ENCODE results near the gene TPSAB1. TPM values are rescaled to one million over a fixed set of nuclear protein-coding genes. Genes with fewer than 3 reads are reported as not detected.

The TPSAB1 gene
- total RNA-seq, 1 experiment from 2014 or later, result 0.25 TPM

GRCh38 chr16:1262846-1263221, 22.3 kb downstream of the TPSAB1 start:
- no peak overlapping the region for H3K9ac ChIP-seq (ENCODE audit: low read length)
- ChIA-PET RAD21 (ENCODE audit: low non-redundant PET in 1 of 2, low total read pairs in 2 of 2, uncharacterized antibody in 2 of 2, unreplicated experiment in 2 of 2) (no interaction called here), CTCF (no interaction called here), POLR2A (no interaction called here)
- H3K27me3 ChIP-seq (ENCODE audit: insufficient read depth, low read length), result peaks cover 4% of the 10 kb centered on the region; the same call in 1 of the 2 replicates
- H3K36me3 ChIP-seq (ENCODE audit: control insufficient read depth in 1 of 2, insufficient read depth in 2 of 2, low read length in 2 of 2), result no peaks in the 10 kb centered on the region
- H3K9me2 ChIP-seq (ENCODE audit: insufficient read depth), result no peaks in the 10 kb centered on the region
- no peak for DNase-seq (ENCODE audit: low read depth, low spot score)
- H3K4me2 ChIP-seq (ENCODE audit: low read length), result no peak overlapping the region
- no peak overlapping the region for H3K27ac ChIP-seq (ENCODE audit: low read depth, low read length)
- BruUV-seq (replicated peaks), result no TSS peak
- no peak overlapping the region for H3K4me3 ChIP-seq (replicated peaks in 1 of 2; ENCODE audit: low read depth in 1 of 2, low read length in 2 of 2)
- H3K79me2 ChIP-seq (ENCODE audit: insufficient read depth, low read length), result no peaks in the 10 kb centered on the region
- H3K4me1 ChIP-seq (ENCODE audit: control insufficient read depth in 1 of 2, insufficient read depth in 2 of 2, low read length in 2 of 2), result peaks cover 4 to 13% of the 10 kb centered on the region in 2 experiments; a peak in 3 of 4 replicates
- ATAC-seq, result no peak
- intact Hi-C loops (cut with micrococcal nuclease), result no loop called here
- H2AFZ ChIP-seq (ENCODE audit: low read depth, low read length, poor library complexity, severe bottlenecking), result no peak overlapping the region
- TF ChIP-seq CTCF (IDR thresholded peaks at IDR 0.05 in 2 of 3, conservative IDR thresholded peaks at IDR 0.05 in 1 of 3; ENCODE audit: borderline replicate concordance in 1 of 3, insufficient read depth in 1 of 3, low read depth in 2 of 3, low read length in 2 of 3), result no peak
- no peak for TF ChIP-seq ZBTB33 (IDR thresholded peaks at IDR 0.05; ENCODE audit: extremely low read depth, insufficient replicate concordance, low read length)
- TF ChIP-seq EZH2 (IDR thresholded peaks at IDR 0.05), result no peak
- TF ChIP-seq EZH2phosphoT487 (IDR thresholded peaks at IDR 0.05; ENCODE audit: borderline replicate concordance), result no peak
- H3K9me3 ChIP-seq (ENCODE audit: control insufficient read depth in 1 of 2, insufficient read depth in 1 of 2, low read depth in 1 of 2, low read length in 2 of 2), result no peaks in the 10 kb centered on the region; a peak in 1 of 4 replicates
- H4K20me1 ChIP-seq (ENCODE audit: insufficient read depth), result no peaks in the 10 kb centered on the region

Measured in HCT116 (cell line).